CD14-positive monocyte (primary cell): ENCODE measurements around the gene ALKBH3. TPM values are rescaled to one million over a fixed set of nuclear protein-coding genes. Genes with fewer than 3 reads are reported as not detected.

Source experiments
- DNase-seq, 3 donors: peaks; one replicate each; pipeline ENCODE4 v3.0.0-alpha.2; 2011 to 2022
- H2AFZ ChIP-seq: 2 replicates; pipeline ENCODE4 v1.6.0; 2012; ENCODE audit warnings: mild to moderate bottlenecking, low read depth, low read length, inconsistent platforms; ENCODE audit not compliant: insufficient read depth, poor library complexity, severe bottlenecking
- H3K27ac ChIP-seq, 2 donors: 1 replicate in 1 of 2; 2 replicates in 1 of 2; pipeline ENCODE4 v1.5.1; 2012 to 2013; ENCODE audit warnings: low read length in 2 of 2, control low read depth in 1 of 2, inconsistent platforms in 1 of 2, low read depth in 1 of 2, mild to moderate bottlenecking in 1 of 2
- H3K27me3 ChIP-seq, 2 donors: one replicate each; pipeline versions ENCODE4 v1.6.0 to v1.6.1; 2011 to 2013; ENCODE audit warnings: low read length in 2 of 2; ENCODE audit not compliant: control insufficient read depth in 2 of 2, insufficient read depth in 2 of 2
- H3K36me3 ChIP-seq, 2 donors: replicated peaks in 1 of 2; 1 replicate in 1 of 2; 2 replicates in 1 of 2; pipeline versions ENCODE4 v1.5.1 to v1.6.1; 2012 to 2013; ENCODE audit warnings: low read length in 2 of 2, control low read depth in 1 of 2, inconsistent platforms in 1 of 2, mild to moderate bottlenecking in 1 of 2; ENCODE audit not compliant: insufficient read depth in 2 of 2, control insufficient read depth in 1 of 2
- H3K4me1 ChIP-seq, 2 donors: 1 replicate in 1 of 2; 2 replicates in 1 of 2; pipeline versions ENCODE4 v1.5.1 to v1.6.1; 2012 to 2013; ENCODE audit warnings: low read length in 2 of 2, control low read depth in 1 of 2, inconsistent platforms in 1 of 2, mild to moderate bottlenecking in 1 of 2, moderate library complexity in 1 of 2; ENCODE audit not compliant: insufficient read depth in 2 of 2, control insufficient read depth in 1 of 2
- H3K4me2 ChIP-seq: replicated peaks from 2 replicates; pipeline ENCODE3; 2012; ENCODE audit warnings: low read length, moderate library complexity, mild to moderate bottlenecking; ENCODE audit not compliant: poor library complexity, severe bottlenecking; ENCODE audit errors: extremely low read depth
- H3K4me3 ChIP-seq, 3 experiments: fragments of 200-600 bp in 1 of 3; sonication (generic) in 1 of 3; replicated peaks in 1 of 3; 1 replicate in 2 of 3; 2 replicates in 1 of 3; pipeline ENCODE4 v1.5.1; 2011 to 2013; ENCODE audit warnings: low read length in 3 of 3, mild to moderate bottlenecking in 3 of 3, control low read depth in 2 of 3, low read depth in 2 of 3, inconsistent platforms in 1 of 3, moderate library complexity in 1 of 3
- H3K79me2 ChIP-seq: 2 replicates; pipeline ENCODE4 v1.6.0; 2012; ENCODE audit warnings: mild to moderate bottlenecking, control low read depth, inconsistent platforms, low read length, moderate library complexity; ENCODE audit not compliant: insufficient read depth
- H3K9ac ChIP-seq: 2 replicates; pipeline ENCODE4 v1.6.0; 2017; ENCODE audit warnings: low read length, mild to moderate bottlenecking; ENCODE audit not compliant: insufficient read depth, poor library complexity, severe bottlenecking
- H3K9me3 ChIP-seq, 2 donors: replicated peaks in 1 of 2; 1 replicate in 1 of 2; 2 replicates in 1 of 2; pipeline versions ENCODE4 v1.5.1 to v1.6.1; 2012 to 2013; ENCODE audit warnings: low read length in 2 of 2, control low read depth in 1 of 2; ENCODE audit not compliant: control insufficient read depth in 1 of 2, insufficient read depth in 1 of 2
- H4K20me1 ChIP-seq: 2 replicates; pipeline ENCODE4 v1.6.0; 2012; ENCODE audit warnings: mild to moderate bottlenecking, low read length, control low read depth, moderate library complexity; ENCODE audit not compliant: insufficient read depth
- H3K27ac Mint-ChIP-seq, 7 donors: one replicate each; pipeline ENCODE4 v1.8.0; 2020; ENCODE audit warnings: mild to moderate bottlenecking in 7 of 7, mixed read lengths in 7 of 7, moderate library complexity in 6 of 7, inconsistent platforms in 2 of 7
- H3K27me3 Mint-ChIP-seq, 3 donors: one replicate each; pipeline ENCODE4 v1.8.0; 2021 to 2022; ENCODE audit warnings: low read depth in 3 of 3, mild to moderate bottlenecking in 3 of 3, mixed read lengths in 3 of 3, moderate library complexity in 3 of 3, inconsistent platforms in 1 of 3
- H3K36me3 Mint-ChIP-seq, 2 donors: one replicate each; pipeline ENCODE4 v1.8.0; 2020; ENCODE audit warnings: mixed read lengths in 2 of 2, inconsistent platforms in 1 of 2, mild to moderate bottlenecking in 1 of 2
- H3K4me1 Mint-ChIP-seq: one replicate; pipeline ENCODE4 v1.8.0; 2020; ENCODE audit warnings: mild to moderate bottlenecking, mixed read lengths
- H3K4me3 Mint-ChIP-seq, 2 donors: one replicate each; pipeline ENCODE4 v1.8.0; 2020; ENCODE audit warnings: mild to moderate bottlenecking in 2 of 2, mixed read lengths in 2 of 2, moderate library complexity in 1 of 2
- H3K9me3 Mint-ChIP-seq, 7 donors: one replicate each; pipeline ENCODE4 v1.8.0; 2020 to 2022; ENCODE audit warnings: mixed read lengths in 7 of 7, mild to moderate bottlenecking in 6 of 7, moderate library complexity in 6 of 7, inconsistent platforms in 2 of 7
- CTCF ChIP-seq: fragments of 200-600 bp; IDR thresholded peaks from one replicate; pipeline ENCODE4 v1.8.0; 2022; ENCODE audit warnings: antibody characterized with exemption, mild to moderate bottlenecking
- WGBS: methylation state at CpG from one replicate; pipeline ENCODE4 v1.1.5; 2013; ENCODE audit warnings: missing lambda C conversion rate; ENCODE audit not compliant: insufficient coverage; 5-methylcytosine and 5-hydroxymethylcytosine counted together
- intact Hi-C, 2 donors: fragments of 100-400 bp; cut with micrococcal nuclease; formaldehyde crosslinking; loops; one replicate each; pipeline versions ENCODE4 v1.15.0 to v1.15.1; 2023
- polyA plus RNA-seq, 3 donors: library from polyadenylated mRNA; depleted of rRNA in 1 of 3; unstranded in 2 of 3; stranded (reverse) in 1 of 3; fragments of 300-500 nt in 2 of 3; fragments of >200 nt in 1 of 3; fragmentation: Illumina TruSeq in 2 of 3; gene quantifications; 1 replicate in 2 of 3; 2 replicates in 1 of 3; pipeline ENCODE4 v1.2.3, GENCODE V29; 2012 to 2021

The ALKBH3 gene
- polyA plus RNA-seq, 3 donors, result 22.1 to 25.8 (median 22.7) TPM

DNA sequence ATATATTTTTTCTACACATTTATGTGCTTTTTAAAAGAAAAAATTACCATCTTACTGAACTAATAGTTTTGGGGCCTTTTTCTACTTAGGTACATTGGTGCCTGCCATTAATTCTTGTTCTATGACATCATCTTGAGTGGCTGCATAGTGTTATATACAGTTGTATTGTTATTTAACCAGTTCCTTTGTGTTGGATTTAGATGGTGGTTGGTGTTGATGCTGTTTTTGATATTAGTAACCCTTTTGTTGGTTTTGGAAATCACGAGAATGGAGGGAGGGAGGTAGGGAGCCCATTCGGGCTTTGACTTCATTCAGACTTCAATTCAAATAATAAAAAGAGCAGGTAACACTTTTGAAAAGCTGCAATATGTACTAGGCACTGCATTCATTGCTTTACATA lies 46.4 kb downstream of the ALKBH3 start:
- no CpG with 5 or more reads among the region's 2 CpGs for WGBS
- Histone ChIP-seq H4K20me1 (no peaks in the 10 kb centered on the region), H3K79me2 (no peaks in the 10 kb centered on the region), H3K4me1 (no peaks in the 10 kb centered on the region), H3K27ac (no peak overlapping the region), H2AFZ (no peak overlapping the region), H3K9me3 (no peaks in the 10 kb centered on the region), H3K9ac (no peak overlapping the region), H3K4me3 (no peak overlapping the region), H3K36me3 (peaks cover 1 to 15% of the 10 kb centered on the region in 2 donors), H3K4me2 (no peak overlapping the region), H3K27me3 (no peaks in the 10 kb centered on the region)
- H3K4me1 Mint-ChIP-seq, result no peaks in the 10 kb centered on the region
- no peak for DNase-seq
- no peak for TF ChIP-seq CTCF
- intact Hi-C loops, result no loop called here
- peaks cover 0 to 2% (median under 1%) of the 10 kb centered on the region in 3 donors for H3K27me3 Mint-ChIP-seq
- peaks cover 6 to 7% of the 10 kb centered on the region in 2 donors for H3K36me3 Mint-ChIP-seq
- H3K9me3 Mint-ChIP-seq, result no peaks in the 10 kb centered on the region
- H3K4me3 Mint-ChIP-seq, result no peak overlapping the region
- H3K27ac Mint-ChIP-seq, result no peak overlapping the region

- intact Hi-C loops, result no loop called here
- no peaks in the 10 kb centered on the region for H3K9me3 ChIP-seq
- H3K27me3 Mint-ChIP-seq, result peaks cover 0 to 2% (median 2%) of the 10 kb centered on the region in 3 donors
- H3K27ac ChIP-seq, result no peak overlapping the region
- H3K4me3 Mint-ChIP-seq, result no peak overlapping the region
- no peak overlapping the region for H3K4me3 ChIP-seq
- no peaks in the 10 kb centered on the region for H4K20me1 ChIP-seq
- H3K79me2 ChIP-seq, result no peaks in the 10 kb centered on the region
- DNase-seq, result no peak
- no peak overlapping the region for H3K9ac ChIP-seq
- no peak overlapping the region for H3K4me2 ChIP-seq
- no peak for TF ChIP-seq CTCF
- H3K36me3 ChIP-seq, result peaks cover 0 to 5% of the 10 kb centered on the region in 2 donors
- H3K27me3 ChIP-seq, result no peaks in the 10 kb centered on the region
- peaks cover 0 to 2% of the 10 kb centered on the region in 2 donors for H3K36me3 Mint-ChIP-seq
- H3K4me1 ChIP-seq, result no peaks in the 10 kb centered on the region
- no peak overlapping the region for H3K27ac Mint-ChIP-seq
- WGBS, result 92% methylated on average over 10 of the region's 13 CpGs
- H3K4me1 Mint-ChIP-seq, result no peaks in the 10 kb centered on the region
- no peak overlapping the region for H2AFZ ChIP-seq
- no peaks in the 10 kb centered on the region for H3K9me3 Mint-ChIP-seq
Measured at GRCh38 chr11:43927925-43928707, 47.5 kb downstream of the ALKBH3 start.
